T-cell (primary cell): ENCODE results near the gene LAT. TPM values are rescaled to one million over a fixed set of nuclear protein-coding genes. Genes with fewer than 3 reads are reported as not detected.
A peak's percentile ranks its signal among the peaks of the same experiment; 100 is the strongest.

ENCODE experiments used
- ATAC-seq, 4 experiments: fragments of 200-7000 bp in 3 of 4; fragments of 150-1000 bp in 1 of 4; cut with Tn5 transposase; replicated peaks in 1 of 4; 1 replicate in 3 of 4; 2 replicates in 1 of 4; pipeline ENCODE4 v1.10.0; 2021; ENCODE audit warnings: moderate library complexity in 3 of 4, mild to moderate bottlenecking in 2 of 4, moderate number of reproducible peaks in 1 of 4
- CTCF ChIA-PET, 2 donors: fragments of 300-600 bp; sonication (Branson Sonifier 250); formaldehyde crosslinking; loops; one replicate each; lab custom pipeline; 2022; ENCODE audit warnings: antibody characterized with exemption in 2 of 2; lab: Charles Lee
- POLR2A ChIA-PET, 2 donors: fragments of 300-600 bp; sonication (Branson Sonifier 250); formaldehyde crosslinking; loops; one replicate each; lab custom pipeline; 2022; ENCODE audit warnings: antibody characterized with exemption in 2 of 2; lab: Charles Lee
- DNase-seq, 35 experiments: peaks; one replicate each; pipeline versions ENCODE4 v3.0.0 to v3.0.0-alpha.2; 2013 to 2023
- H3K27ac ChIP-seq: one replicate; pipeline ENCODE4 v1.5.1; 2013; ENCODE audit warnings: low read length
- H3K27me3 ChIP-seq, 2 experiments: replicated peaks in 1 of 2; 1 replicate in 1 of 2; 2 replicates in 1 of 2; pipeline versions ENCODE4 v1.6.1 to v1.7.0; 2013; ENCODE audit warnings: low read length in 1 of 2, mixed read lengths in 1 of 2; ENCODE audit not compliant: control insufficient read depth in 2 of 2, insufficient read depth in 2 of 2; ENCODE audit errors: extremely low read depth in 1 of 2
- H3K36me3 ChIP-seq, 2 donors: 1 replicate in 1 of 2; 2 replicates in 1 of 2; pipeline versions ENCODE4 v1.6.1 to v1.7.0; 2013; ENCODE audit warnings: low read length in 1 of 2; ENCODE audit not compliant: control insufficient read depth in 2 of 2, insufficient read depth in 1 of 2; ENCODE audit errors: extremely low read depth in 1 of 2
- H3K4me1 ChIP-seq, 2 experiments: 1 replicate in 1 of 2; 2 replicates in 1 of 2; pipeline versions ENCODE4 v1.6.1 to v1.7.0; 2013; ENCODE audit warnings: low read length in 2 of 2, mixed read lengths in 1 of 2; ENCODE audit not compliant: insufficient read depth in 2 of 2, control insufficient read depth in 1 of 2; ENCODE audit errors: extremely low read depth in 1 of 2
- H3K4me3 ChIP-seq, 2 donors: 1 replicate in 1 of 2; 2 replicates in 1 of 2; pipeline versions ENCODE4 v1.5.1 to v1.7.0; 2013; ENCODE audit warnings: mild to moderate bottlenecking in 2 of 2, low read length in 1 of 2, moderate library complexity in 1 of 2; ENCODE audit not compliant: control insufficient read depth in 1 of 2; ENCODE audit errors: extremely low read depth in 1 of 2
- H3K9me3 ChIP-seq: 2 replicates; pipeline ENCODE4 v1.7.0; 2013
- H3K27ac Mint-ChIP-seq, 2 donors: one replicate each; pipeline ENCODE4 v1.8.0; 2020 to 2021; ENCODE audit warnings: mild to moderate bottlenecking in 2 of 2, mixed read lengths in 2 of 2
- H3K27me3 Mint-ChIP-seq, 2 donors: one replicate each; pipeline ENCODE4 v1.8.0; 2021 to 2022; ENCODE audit warnings: mixed read lengths in 2 of 2
- H3K36me3 Mint-ChIP-seq: one replicate; pipeline ENCODE4 v1.8.0; 2021; ENCODE audit warnings: mixed read lengths
- H3K4me1 Mint-ChIP-seq, 3 donors: one replicate each; pipeline ENCODE4 v1.8.0; 2020 to 2022; ENCODE audit warnings: mixed read lengths in 3 of 3, mild to moderate bottlenecking in 1 of 3
- H3K4me3 Mint-ChIP-seq, 3 donors: one replicate each; pipeline ENCODE4 v1.8.0; 2020 to 2022; ENCODE audit warnings: mild to moderate bottlenecking in 3 of 3, mixed read lengths in 3 of 3, moderate library complexity in 3 of 3
- H3K9me3 Mint-ChIP-seq, 3 donors: one replicate each; pipeline ENCODE4 v1.8.0; 2020 to 2022; ENCODE audit warnings: mixed read lengths in 3 of 3
- WGBS: methylation state at CpG from one replicate; pipeline ENCODE4 v1.1.5; 2013; ENCODE audit warnings: missing lambda C conversion rate; ENCODE audit not compliant: insufficient coverage; 5-methylcytosine and 5-hydroxymethylcytosine counted together
- total RNA-seq, 35 experiments: library from RNA in 6 of 35; stranded (reverse) in 6 of 35; fragments of 120-200 nt in 1 of 35; gene quantifications; one replicate each; pipeline versions ENCODE4 v1.2.1 to v1.2.4 and lab custom pipeline; 2013 to 2026

Gene LAT, protein sequence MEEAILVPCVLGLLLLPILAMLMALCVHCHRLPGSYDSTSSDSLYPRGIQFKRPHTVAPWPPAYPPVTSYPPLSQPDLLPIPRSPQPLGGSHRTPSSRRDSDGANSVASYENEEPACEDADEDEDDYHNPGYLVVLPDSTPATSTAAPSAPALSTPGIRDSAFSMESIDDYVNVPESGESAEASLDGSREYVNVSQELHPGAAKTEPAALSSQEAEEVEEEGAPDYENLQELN
- total RNA-seq (100 to 1,000 TPM; 237 to 440 (median 378) TPM), total RNA-seq (lab: John Stamatoyannopoulos, UW) (3.0 to 43.7 (median 12.8) reads per million in 29 experiments)
- total RNA-seq (2013): 155 TPM

DNA sequence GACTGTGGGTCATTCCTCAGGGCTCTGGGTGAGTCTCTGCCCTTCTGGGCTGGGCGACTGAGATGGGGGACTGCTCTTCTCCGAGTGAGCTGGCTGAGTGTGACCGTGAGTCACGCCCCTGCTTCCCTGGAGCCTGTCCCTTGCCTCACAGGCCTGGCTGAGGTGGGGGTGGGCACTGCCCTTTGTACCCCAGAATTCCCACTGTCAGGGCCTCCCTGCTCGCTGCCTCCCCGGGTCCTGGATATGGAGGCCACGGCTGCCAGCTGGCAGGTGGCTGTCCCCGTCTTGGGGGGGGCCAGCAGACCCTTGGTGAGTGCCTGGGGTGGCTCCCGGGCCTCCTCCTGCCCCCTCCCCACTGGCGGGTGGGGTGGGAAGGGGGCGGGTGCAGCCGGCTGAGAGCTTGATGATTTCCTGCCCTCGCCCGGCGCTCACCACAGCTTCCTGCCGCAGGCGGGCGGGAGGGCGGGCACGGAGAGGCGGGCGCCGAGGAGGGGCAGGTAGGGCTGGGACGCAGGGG is at the start of gene LAT:
Gene LAT, plus strand, starts transcription at position 434 of the 517 bp plus-strand sequence. CDS start 366 bp downstream, outside the sequence.
- H3K27me3 ChIP-seq: no peaks in the 10 kb centered on the region
- peak within 1 kb of the TSS; percentile 97 to 98 for H3K27ac Mint-ChIP-seq
- peaks cover 0 to 6% (median 5%) of the 10 kb centered on the region in 3 donors for H3K9me3 Mint-ChIP-seq
- ChIA-PET CTCF (interaction anchor here (0.6 to 1.2 kb wide), 3 partner anchors 8 to 954 kb away, joined by 3 read pairs; partner anchors contain the start of gene NFATC2IP (in 1 of the 2)), POLR2A (interaction anchor here (0.6 to 0.9 kb wide), 7 partner anchors 11 to 1674 kb away, joined by 3 to 12 read pairs (median 3); no protein-coding TSS in a partner anchor)
- ATAC-seq (peak; percentile 81 to 84 (median 84)), DNase-seq (peak; percentile 68 to 90 (median 80))
- no peaks in the 10 kb centered on the region for H3K9me3 ChIP-seq
- peaks cover 27 to 70% of the 10 kb centered on the region in 2 experiments for H3K4me1 ChIP-seq
- H3K4me3 Mint-ChIP-seq: peak within 1 kb of the TSS; percentile 95 to 99 (median 99)
- peak within 1 kb of the TSS; percentile 90 for H3K27ac ChIP-seq
- H3K27me3 Mint-ChIP-seq: no peaks in the 10 kb centered on the region
- 0% methylated on average over 15 of the region's 24 CpGs for WGBS
- peaks cover 18 to 60% of the 10 kb centered on the region in 2 donors for H3K36me3 ChIP-seq
- peaks cover 47% of the 10 kb centered on the region for H3K36me3 Mint-ChIP-seq
- peaks cover 46 to 62% (median 54%) of the 10 kb centered on the region in 3 donors for H3K4me1 Mint-ChIP-seq
- H3K4me3 ChIP-seq: peak within 1 kb of the TSS; percentile 92 to 99

DNA sequence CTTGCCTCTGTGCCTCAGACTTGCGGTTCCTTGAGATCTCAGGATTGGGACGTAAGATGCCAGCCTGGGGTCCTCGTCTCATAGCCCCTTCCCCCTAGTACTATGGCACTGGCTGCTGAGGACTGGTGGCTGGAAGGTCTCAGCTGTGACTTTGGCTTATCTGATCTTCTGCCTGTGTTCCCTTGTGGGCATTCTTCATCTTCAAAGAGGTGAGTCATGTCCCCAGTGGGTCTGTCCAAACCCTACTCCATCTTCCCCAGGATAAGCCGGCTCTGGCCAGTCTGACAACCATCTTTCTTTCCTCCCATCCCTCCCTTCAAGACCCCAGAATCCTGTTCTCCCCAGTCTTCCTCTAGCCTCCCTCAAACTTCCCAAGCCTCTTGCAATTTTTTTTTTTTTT is 49.5 kb upstream of the LAT start:
- ATAC-seq: no peak
- Histone ChIP-seq H3K4me3 (no peak overlapping the region), H3K27me3 (no peaks in the 10 kb centered on the region), H3K9me3 (no peaks in the 10 kb centered on the region), H3K36me3 (peaks cover 0 to 2% of the 10 kb centered on the region in 2 donors), H3K4me1 (peaks cover 9 to 26% of the 10 kb centered on the region in 2 experiments), H3K27ac (no peak overlapping the region)
- DNase-seq: no peak
- Mint-ChIP-seq H3K4me1 (peaks cover 20 to 36% (median 24%) of the 10 kb centered on the region in 3 donors), H3K27me3 (no peaks in the 10 kb centered on the region), H3K9me3 (no peaks in the 10 kb centered on the region), H3K27ac (peak overlapping the region; percentile 39 to 52), H3K4me3 (no peak overlapping the region), H3K36me3 (no peaks in the 10 kb centered on the region)
- CTCF ChIA-PET: interaction anchor here in 1 of 2 donors (0.7 kb wide), 1 partner anchor 23 kb away, joined by 3 read pairs; no protein-coding TSS in a partner anchor
- POLR2A ChIA-PET: no interaction called here
- 100% methylated on average over 3 of the region's 4 CpGs for WGBS

DNA sequence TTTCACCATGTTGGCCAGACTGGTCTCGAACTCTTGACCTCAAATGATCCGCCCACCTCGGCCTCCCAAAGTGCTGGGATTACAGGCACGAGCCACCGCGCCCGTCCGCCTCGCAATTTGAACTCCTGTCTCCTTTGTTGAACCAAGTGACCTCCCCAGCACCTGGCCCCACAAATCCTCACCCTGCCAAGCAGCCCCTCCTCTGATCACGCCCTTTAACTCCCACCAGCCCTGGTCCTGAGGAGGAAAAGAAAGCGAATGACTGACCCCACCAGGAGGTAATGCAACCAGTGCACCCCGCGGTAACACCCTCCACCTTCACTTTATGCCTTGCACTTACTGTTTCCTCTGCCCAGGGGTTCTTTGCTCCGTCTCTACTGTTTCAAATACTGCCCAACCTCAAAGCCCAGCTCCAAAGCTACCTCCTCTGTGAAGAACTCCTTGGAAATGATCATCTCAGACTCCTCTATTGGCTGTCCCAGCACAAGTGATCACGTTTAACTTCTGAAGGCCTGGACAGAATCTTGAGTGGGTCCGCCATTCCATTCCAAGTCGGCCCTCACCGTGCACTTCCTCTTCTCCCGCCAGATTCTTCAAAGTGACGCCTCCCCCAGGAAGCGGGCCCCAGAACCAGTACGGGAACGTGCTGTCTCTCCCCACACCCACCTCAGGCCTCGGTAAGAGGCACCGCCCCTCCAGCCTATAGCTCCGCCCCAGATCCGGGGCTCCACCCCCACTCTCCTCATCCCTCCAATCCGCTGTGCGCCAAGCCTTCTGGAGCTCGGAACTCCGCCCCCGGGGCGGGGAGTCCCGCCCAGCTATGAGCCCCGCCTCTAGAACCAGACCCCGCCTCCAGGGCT is 48.7 kb upstream of the LAT start:
- H3K4me1 ChIP-seq: peaks cover 2 to 18% of the 10 kb centered on the region in 2 experiments
- H3K4me3 ChIP-seq: peak overlapping the region in 1 of 2 donors; percentile 20
- peak overlapping the region; percentile 67 to 77 (median 73) for H3K4me3 Mint-ChIP-seq
- no peaks in the 10 kb centered on the region for H3K27me3 Mint-ChIP-seq
- ChIA-PET POLR2A (no interaction called here), CTCF (interaction anchor here in 1 of 2 donors (0.8 to 1.4 kb wide), 6 partner anchors 9 to 90 kb away, joined by 3 to 9 read pairs (median 5); partner anchors contain the start of genes NFATC2IP and TUFM)
- no peaks in the 10 kb centered on the region for H3K36me3 Mint-ChIP-seq
- 28% methylated on average over 32 of the region's 36 CpGs for WGBS
- H3K27ac ChIP-seq: no peak overlapping the region
- H3K27ac Mint-ChIP-seq: peak overlapping the region; percentile 40 to 57
- peaks cover 12 to 28% (median 16%) of the 10 kb centered on the region in 3 donors for H3K4me1 Mint-ChIP-seq
- H3K27me3 ChIP-seq: no peaks in the 10 kb centered on the region
- DNase-seq (peak; percentile 64 to 89 (median 77)), ATAC-seq (peak; percentile 96 to 99 (median 99))
- H3K9me3 Mint-ChIP-seq: no peaks in the 10 kb centered on the region
- no peaks in the 10 kb centered on the region for H3K9me3 ChIP-seq
- H3K36me3 ChIP-seq: peaks cover 0 to 2% of the 10 kb centered on the region in 2 donors

DNA sequence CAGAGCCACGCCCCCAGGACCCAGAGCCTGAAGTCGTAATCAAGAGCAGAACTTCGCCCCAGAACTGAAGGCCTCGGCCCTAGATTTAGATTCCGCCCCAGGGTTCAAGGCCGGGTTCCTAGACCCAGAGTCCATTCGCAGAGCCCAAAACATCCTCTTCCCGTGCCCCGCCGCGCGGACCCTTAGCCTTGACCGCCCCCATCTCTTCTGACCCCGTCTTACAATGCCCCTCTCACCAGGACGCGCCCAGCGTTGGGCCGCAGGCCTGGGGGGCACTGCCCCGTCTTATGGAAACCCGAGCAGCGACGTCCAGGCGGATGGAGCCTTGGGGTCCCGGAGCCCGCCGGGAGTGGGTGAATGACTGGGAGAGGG is 48.1 kb upstream of the LAT start:
- Mint-ChIP-seq H3K27ac (peak overlapping the region; percentile 40 to 57), H3K36me3 (no peaks in the 10 kb centered on the region), H3K9me3 (no peaks in the 10 kb centered on the region), H3K4me1 (peaks cover 10 to 26% (median 16%) of the 10 kb centered on the region in 3 donors), H3K4me3 (peak overlapping the region; percentile 67 to 77 (median 73)), H3K27me3 (no peaks in the 10 kb centered on the region)
- DNase-seq (no peak), ATAC-seq (no peak)
- CTCF ChIA-PET: interaction anchor here in 1 of 2 donors (0.8 to 1.4 kb wide), 6 partner anchors 8 to 90 kb away, joined by 3 to 9 read pairs (median 5); partner anchors contain the start of genes NFATC2IP and TUFM
- no peaks in the 10 kb centered on the region for H3K27me3 ChIP-seq
- H3K4me3 ChIP-seq: peak overlapping the region in 1 of 2 donors; percentile 20
- H3K27ac ChIP-seq: no peak overlapping the region
- peaks cover 0 to 2% of the 10 kb centered on the region in 2 donors for H3K36me3 ChIP-seq
- H3K9me3 ChIP-seq: no peaks in the 10 kb centered on the region
- 67% methylated on average over 18 of the region's 26 CpGs for WGBS
- POLR2A ChIA-PET: no interaction called here
- peaks cover 2 to 16% of the 10 kb centered on the region in 2 experiments for H3K4me1 ChIP-seq

DNA sequence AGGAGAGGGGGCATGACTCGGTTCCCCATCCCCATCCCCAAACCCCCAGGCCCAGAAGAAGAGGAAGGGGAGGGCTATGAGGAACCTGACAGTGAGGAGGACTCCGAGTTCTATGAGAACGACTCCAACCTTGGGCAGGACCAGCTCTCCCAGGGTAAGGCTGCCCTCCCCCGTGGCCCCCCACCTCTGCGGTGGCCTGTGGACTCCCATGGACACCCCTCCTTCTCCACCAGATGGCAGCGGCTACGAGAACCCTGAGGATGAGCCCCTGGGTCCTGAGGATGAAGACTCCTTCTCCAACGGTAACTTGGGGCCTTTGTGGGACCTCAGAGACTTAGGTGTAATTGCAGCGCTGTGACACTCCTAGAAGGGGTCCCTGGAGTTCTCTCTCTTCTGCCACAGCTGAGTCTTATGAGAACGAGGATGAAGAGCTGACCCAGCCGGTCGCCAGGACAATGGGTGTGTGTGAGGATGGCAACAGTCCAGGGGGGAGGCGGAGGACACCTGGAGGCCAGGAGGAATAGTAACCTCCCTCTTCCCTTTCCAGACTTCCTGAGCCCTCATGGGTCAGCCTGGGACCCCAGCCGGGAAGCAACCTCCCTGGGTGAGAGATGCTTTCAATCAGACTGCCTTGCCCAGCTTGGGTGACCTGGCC is 47.5 kb upstream of the LAT start:
- Mint-ChIP-seq H3K27ac (no peak overlapping the region), H3K4me3 (no peak overlapping the region), H3K4me1 (peaks cover 10 to 24% (median 16%) of the 10 kb centered on the region in 3 donors), H3K27me3 (no peaks in the 10 kb centered on the region), H3K36me3 (no peaks in the 10 kb centered on the region), H3K9me3 (no peaks in the 10 kb centered on the region)
- ChIA-PET POLR2A (interaction anchor here in 1 of 2 donors (0.6 kb wide), 1 partner anchor 23 kb away, joined by 3 read pairs; no protein-coding TSS in a partner anchor), CTCF (interaction anchor here in 1 of 2 donors (1.4 kb wide), 1 partner anchor 13 kb away, joined by 5 read pairs; the partner anchor contains the start of gene NFATC2IP)
- Histone ChIP-seq H3K4me1 (peaks cover 2 to 16% of the 10 kb centered on the region in 2 experiments), H3K27me3 (no peaks in the 10 kb centered on the region), H3K4me3 (no peak overlapping the region), H3K36me3 (peaks cover 0 to 2% of the 10 kb centered on the region in 2 donors), H3K27ac (no peak overlapping the region), H3K9me3 (no peaks in the 10 kb centered on the region)
- DNase-seq (no peak), ATAC-seq (no peak)
- 90% methylated on average over 5 of the region's 14 CpGs for WGBS
